SK-N-SH (cell line): ENCODE data around the gene SVIL.
"Not testable (repeated sequence)": the region's sequence is repeated elsewhere in the genome, so short reads cannot be mapped to it uniquely, and the experiment has no call there.

Source experiments
- CTCF ChIP-seq: fragments of 200-600 bp; sonication (generic); IDR thresholded peaks from 2 replicates; pipeline ENCODE4 v1.6.1; 2017; ENCODE audit warnings: antibody characterized with exemption, mild to moderate bottlenecking, moderate library complexity
- EP300 ChIP-seq, 2 experiments: IDR thresholded peaks; 2 replicates each; pipeline versions ENCODE4 v1.4.0 to v1.6.1; 2012; ENCODE audit warnings: borderline replicate concordance in 1 of 2, low read depth in 1 of 2, low read length in 1 of 2
- EZH2phosphoT487 ChIP-seq: fragments of 200-600 bp; sonication (generic); IDR thresholded peaks from 2 replicates; pipeline ENCODE4 v1.6.1; 2017; ENCODE audit warnings: low read depth, mixed run types, mild to moderate bottlenecking, antibody characterized with exemption, moderate library complexity, borderline replicate concordance
- FOXM1 ChIP-seq: IDR thresholded peaks from 2 replicates; pipeline ENCODE4 v1.4.0; 2012; ENCODE audit warnings: low read depth, mild to moderate bottlenecking
- GABPA ChIP-seq: IDR thresholded peaks from 2 replicates; pipeline ENCODE4 v1.4.0; 2012; ENCODE audit warnings: low read depth, mild to moderate bottlenecking
- GATA2 ChIP-seq: sonication (generic); formaldehyde crosslinking; IDR thresholded peaks from 2 replicates; pipeline ENCODE4 v1.5.0; 2020; ENCODE audit warnings: mild to moderate bottlenecking, missing genetic modification reagents
- MAX ChIP-seq: IDR thresholded peaks from 2 replicates; pipeline ENCODE4 v1.4.0; 2012; ENCODE audit warnings: low read depth
- MXI1 ChIP-seq: IDR thresholded peaks from 2 replicates; pipeline ENCODE4 v1.6.1; 2012; ENCODE audit warnings: mild to moderate bottlenecking, low read depth, low read length, improper control_type of control experiment
- ZBTB33 ChIP-seq: IDR thresholded peaks from 2 replicates; pipeline ENCODE4 v1.4.0; 2012; ENCODE audit warnings: low read depth, borderline replicate concordance

DNA sequence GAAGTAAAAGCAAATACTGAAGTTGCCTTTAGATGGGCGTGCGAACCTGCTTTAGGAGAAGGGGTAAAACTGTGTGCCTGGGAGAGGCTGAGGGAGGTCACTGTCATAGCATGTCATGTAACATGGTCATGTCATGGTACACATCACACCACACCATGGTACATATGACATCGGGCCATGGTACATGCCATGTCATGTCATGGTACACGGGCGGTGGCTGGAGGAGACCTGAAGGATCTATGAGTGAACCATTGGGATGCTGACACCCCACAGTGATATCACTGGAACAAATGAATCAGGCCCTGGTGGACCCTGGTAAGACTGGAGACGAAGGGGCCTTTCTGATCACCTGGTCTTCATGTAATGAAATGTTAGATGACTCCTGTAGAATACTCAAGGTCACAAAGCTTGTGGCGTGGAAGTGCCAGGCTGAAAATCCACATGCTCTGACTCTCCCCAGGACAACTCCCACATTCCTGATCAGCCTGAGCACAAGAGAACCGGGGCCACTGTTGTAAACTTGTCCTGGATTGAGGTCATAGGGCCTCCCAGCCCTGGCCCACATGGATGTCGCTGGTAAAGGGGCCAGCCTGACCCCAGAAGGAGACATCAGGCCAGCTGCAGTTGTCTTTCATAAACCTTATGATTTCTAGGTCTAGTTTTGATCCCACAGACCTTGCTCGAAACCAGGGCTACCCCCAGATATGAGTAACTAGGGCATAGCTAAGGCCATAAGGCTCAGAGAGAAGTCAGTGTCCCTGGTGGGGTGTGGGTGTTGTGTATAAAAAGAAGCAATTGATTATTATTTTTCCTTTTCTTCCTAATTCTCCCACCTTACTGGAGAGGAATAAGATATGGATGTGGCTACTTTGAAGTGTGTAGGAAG lies 60.3 kb downstream of the SVIL start:
- TF ChIP-seq CTCF; GABPA; EP300 (IDR thresholded peaks at IDR 0.05; ENCODE audit: borderline replicate concordance in 1 of 2, low read depth in 1 of 2, low read length in 1 of 2); FOXM1; MXI1; EZH2phosphoT487; ZBTB33; GATA2 (CRISPR knock-in tag); MAX: not testable (repeated sequence)
